Osteocyte (in vitro differentiated cells): Measurements from ENCODE around the gene TSSK2. TPM values are rescaled to one million over a fixed set of nuclear protein-coding genes. Genes with fewer than 3 reads are reported as not detected.

Experiments used
- DNase-seq: peaks from one replicate; pipeline ENCODE4 v3.0.0; 2021; ENCODE audit warnings: mixed read lengths; ENCODE audit not compliant: unreplicated experiment; ENCODE audit errors: extremely low spot score
- H3K27ac Mint-ChIP-seq: one replicate; pipeline ENCODE4 v1.8.0; 2021; ENCODE audit warnings: mild to moderate bottlenecking, mixed read lengths; ENCODE audit not compliant: unreplicated experiment
- H3K27me3 Mint-ChIP-seq: one replicate; pipeline ENCODE4 v1.8.0; 2021; ENCODE audit warnings: mixed read lengths; ENCODE audit not compliant: unreplicated experiment
- H3K36me3 Mint-ChIP-seq: one replicate; pipeline ENCODE4 v1.8.0; 2021; ENCODE audit warnings: mixed read lengths; ENCODE audit not compliant: unreplicated experiment
- H3K4me1 Mint-ChIP-seq: one replicate; pipeline ENCODE4 v1.8.0; 2021; ENCODE audit warnings: mixed read lengths; ENCODE audit not compliant: unreplicated experiment
- H3K4me3 Mint-ChIP-seq: one replicate; pipeline ENCODE4 v1.8.0; 2021; ENCODE audit warnings: mild to moderate bottlenecking, moderate library complexity, mixed read lengths; ENCODE audit not compliant: unreplicated experiment
- H3K9me3 Mint-ChIP-seq: one replicate; pipeline ENCODE4 v1.8.0; 2021; ENCODE audit warnings: mixed read lengths; ENCODE audit not compliant: unreplicated experiment
- CTCF ChIP-seq: fragments of 200-600 bp; sonication (generic); IDR thresholded peaks from 2 replicates; pipeline ENCODE4 v1.5.0; 2021; ENCODE audit warnings: antibody characterized with exemption, mild to moderate bottlenecking, moderate library complexity
- total RNA-seq: library from RNA; stranded (reverse); gene quantifications from 2 replicates; pipeline ENCODE4 v1.2.1, GENCODE V29; 2021

The TSSK2 gene
- total RNA-seq, 1 donor from 2014 or later = not detected

DNA sequence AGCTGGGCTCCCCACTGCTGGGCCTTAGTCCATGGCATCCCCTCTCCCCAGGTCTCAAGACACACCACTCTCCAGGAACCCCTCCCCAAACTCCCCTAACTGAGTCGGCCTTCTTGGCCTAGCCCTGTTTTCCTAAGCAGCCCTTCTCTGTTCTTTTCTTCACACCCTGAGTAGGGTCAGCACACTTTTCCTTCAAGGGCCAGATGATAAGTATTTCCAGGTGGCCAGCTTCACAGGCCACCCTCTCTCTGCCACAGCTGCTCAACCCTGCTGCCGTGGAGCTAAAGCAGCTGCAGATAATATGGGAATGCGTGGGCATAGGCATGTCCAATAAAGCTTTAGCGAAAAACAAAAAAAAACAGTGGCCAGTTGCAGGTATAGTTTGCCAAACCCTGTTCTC, 33.0 kb upstream of the TSSK2 start:
- no peaks in the 10 kb centered on the region for H3K27me3 Mint-ChIP-seq
- TF ChIP-seq CTCF = no peak
- H3K4me3 Mint-ChIP-seq = no peak overlapping the region
- peaks cover 6% of the 10 kb centered on the region for H3K36me3 Mint-ChIP-seq
- no peaks in the 10 kb centered on the region for H3K9me3 Mint-ChIP-seq
- H3K27ac Mint-ChIP-seq = no peak overlapping the region
- DNase-seq = no peak
- peaks cover 12% of the 10 kb centered on the region for H3K4me1 Mint-ChIP-seq

GRCh38 chr22:19103880-19104821, 27.0 kb upstream of the TSSK2 start:
- TF ChIP-seq CTCF = no peak
- H3K9me3 Mint-ChIP-seq = no peaks in the 10 kb centered on the region
- H3K4me3 Mint-ChIP-seq = no peak overlapping the region
- peak overlapping the region; percentile 38 for H3K27ac Mint-ChIP-seq
- H3K27me3 Mint-ChIP-seq = no peaks in the 10 kb centered on the region
- H3K36me3 Mint-ChIP-seq = no peaks in the 10 kb centered on the region
- no peak for DNase-seq
- H3K4me1 Mint-ChIP-seq = peaks cover 24% of the 10 kb centered on the region

GRCh38 chr22:19105456-19105855, 25.7 kb upstream of the TSSK2 start:
- TF ChIP-seq CTCF = no peak
- no peak overlapping the region for H3K4me3 Mint-ChIP-seq
- H3K9me3 Mint-ChIP-seq = no peaks in the 10 kb centered on the region
- no peaks in the 10 kb centered on the region for H3K36me3 Mint-ChIP-seq
- no peak overlapping the region for H3K27ac Mint-ChIP-seq
- no peak for DNase-seq
- H3K27me3 Mint-ChIP-seq = no peaks in the 10 kb centered on the region
- peaks cover 36% of the 10 kb centered on the region for H3K4me1 Mint-ChIP-seq

GRCh38 chr22:19105867-19106802, 25.0 kb upstream of the TSSK2 start:
- no peak for TF ChIP-seq CTCF
- H3K27ac Mint-ChIP-seq = peak overlapping the region; percentile 23
- DNase-seq = no peak
- no peak overlapping the region for H3K4me3 Mint-ChIP-seq
- H3K36me3 Mint-ChIP-seq = no peaks in the 10 kb centered on the region
- no peaks in the 10 kb centered on the region for H3K9me3 Mint-ChIP-seq
- peaks cover 36% of the 10 kb centered on the region for H3K4me1 Mint-ChIP-seq
- H3K27me3 Mint-ChIP-seq = no peaks in the 10 kb centered on the region
